HG02588 (cell line): Measurements from ENCODE around the gene VTA1.
"Not testable (repeated sequence)": the region's sequence is repeated elsewhere in the genome, so short reads cannot be mapped to it uniquely, and the experiment has no call there.

ENCODE experiments used
- ATAC-seq: cut with Tn5 transposase; IDR thresholded peaks from one replicate; pipeline ENCODE4 v1.9.1; 2021; ENCODE audit warnings: mild to moderate bottlenecking, moderate library complexity; ENCODE audit not compliant: unreplicated experiment

The VTA1 gene

GRCh38 chr6:142146828-142147662 is at the start of gene VTA1, which contains the start of gene NMBR:
Gene VTA1 (plus strand): TSS chr6:142147263. CDS start chr6:142147288, 25 bp downstream.
Gene NMBR (minus strand): TSS chr6:142147122. CDS start chr6:142088658, 58,464 bp downstream.
- ATAC-seq: peak; percentile 100

GRCh38 chr6:142104820-142105219 is 42.2 kb upstream of the VTA1 start:
- not testable (repeated sequence) for ATAC-seq

- not testable (repeated sequence) for ATAC-seq
Observed at GRCh38 chr6:142110820-142111219, 36.2 kb upstream of the VTA1 start.

- no peak for ATAC-seq
Observed at GRCh38 chr6:142112451-142113061, 34.5 kb upstream of the VTA1 start.

- ATAC-seq: no peak
Observed at GRCh38 chr6:142117366-142117765, 29.7 kb upstream of the VTA1 start.

GRCh38 chr6:142118328-142118727 is 28.7 kb upstream of the VTA1 start:
- ATAC-seq: no peak

GRCh38 chr6:142118925-142119324 is 28.1 kb upstream of the VTA1 start:
- ATAC-seq: no peak

- no peak for ATAC-seq
Observed at GRCh38 chr6:142121342-142121741, 25.7 kb upstream of the VTA1 start.

GRCh38 chr6:142130814-142131213 is 16.2 kb upstream of the VTA1 start:
- ATAC-seq: no peak

GRCh38 chr6:142132625-142133024 is 14.4 kb upstream of the VTA1 start, which contains the start of gene GJE1:
Gene GJE1 (plus strand): TSS chr6:142132925. CDS start chr6:142133159, 234 bp downstream.
- ATAC-seq: no peak

- no peak for ATAC-seq
Observed at GRCh38 chr6:142138876-142139275, 8.2 kb upstream of the VTA1 start.

GRCh38 chr6:142141531-142141930 is 5.5 kb upstream of the VTA1 start:
- not testable (repeated sequence) for ATAC-seq

- no peak for ATAC-seq
Observed at GRCh38 chr6:142152746-142153145, 5.7 kb downstream of the VTA1 start.

- no peak for ATAC-seq
Observed at GRCh38 chr6:142153196-142153595, 6.1 kb downstream of the VTA1 start.

- no peak for ATAC-seq
Observed at GRCh38 chr6:142154336-142154735, 7.3 kb downstream of the VTA1 start.

- no peak for ATAC-seq
Observed at GRCh38 chr6:142155091-142155490, 8.0 kb downstream of the VTA1 start.

GRCh38 chr6:142155895-142156757 is 9.1 kb downstream of the VTA1 start:
- peak; percentile 50 for ATAC-seq

- not testable (repeated sequence) for ATAC-seq
Observed at GRCh38 chr6:142156758-142157068, 9.7 kb downstream of the VTA1 start.

GRCh38 chr6:142162780-142163179 is 15.7 kb downstream of the VTA1 start:
- no peak for ATAC-seq

GRCh38 chr6:142165227-142165626 is 18.2 kb downstream of the VTA1 start:
- no peak for ATAC-seq

GRCh38 chr6:142167071-142167470 is 20.0 kb downstream of the VTA1 start:
- no peak for ATAC-seq
